ENCODE data around the gene CSDE1.
"Not testable (repeated sequence)": the region's sequence is repeated elsewhere in the genome, so short reads cannot be mapped to it uniquely, and the experiment has no call there.

The CSDE1 gene

GRCh38 chr1:114757455-114758255 is at the start of gene CSDE1:
Gene CSDE1, minus strand, starts transcription at chr1:114757984. Its CDS starts 18,094 bp downstream, at chr1:114739890.
- DNase-seq: peak; percentile 72 to 97 (median 92)

GRCh38 chr1:114804449-114804848 is 46.7 kb upstream of the CSDE1 start:
- DNase-seq: not testable (repeated sequence)

- no peak for DNase-seq
Measured at GRCh38 chr1:114803001-114803400, 45.2 kb upstream of the CSDE1 start.

GRCh38 chr1:114794038-114794437 is 36.3 kb upstream of the CSDE1 start:
- no peak for DNase-seq

GRCh38 chr1:114790581-114790980 is 32.8 kb upstream of the CSDE1 start:
- DNase-seq: not testable (repeated sequence)

- DNase-seq: not testable (repeated sequence)
Measured at GRCh38 chr1:114786440-114786839, 28.7 kb upstream of the CSDE1 start.

- DNase-seq: no peak
Measured at GRCh38 chr1:114782476-114782875, 24.7 kb upstream of the CSDE1 start.

GRCh38 chr1:114780344-114781226 is 22.8 kb upstream of the CSDE1 start, which contains the start of gene SIKE1:
Gene SIKE1, minus strand, starts transcription at chr1:114780685. Its CDS starts 78 bp downstream, at chr1:114780607.
- DNase-seq: peak; percentile 47 to 95 (median 86)

- DNase-seq: no peak
Measured at GRCh38 chr1:114779722-114780121, 21.9 kb upstream of the CSDE1 start.

- DNase-seq: not testable (repeated sequence)
Measured at GRCh38 chr1:114776726-114777125, 18.9 kb upstream of the CSDE1 start.

- no peak for DNase-seq
Measured at GRCh38 chr1:114771992-114772391, 14.2 kb upstream of the CSDE1 start.

GRCh38 chr1:114770989-114771388 is 13.2 kb upstream of the CSDE1 start:
- DNase-seq: no peak

GRCh38 chr1:114764689-114765088 is 6.9 kb upstream of the CSDE1 start:
- DNase-seq: no peak

GRCh38 chr1:114758256-114758832 is 560 bp upstream of the CSDE1 start:
- no peak for DNase-seq

GRCh38 chr1:114756949-114757454 is 782 bp downstream of the CSDE1 start:
- peak in 3 of 58 donors; percentile 20 to 57 (median 30) for DNase-seq

GRCh38 chr1:114756009-114756892 is 1.5 kb downstream of the CSDE1 start:
- no peak for DNase-seq

GRCh38 chr1:114755006-114755931 is 2.5 kb downstream of the CSDE1 start:
- DNase-seq: no peak

GRCh38 chr1:114753702-114754101 is 4.1 kb downstream of the CSDE1 start:
- DNase-seq: not testable (repeated sequence)

GRCh38 chr1:114753143-114753542 is 4.6 kb downstream of the CSDE1 start:
- no peak for DNase-seq

All from anterior cingulate cortex (tissue), 58 donors.